ENCODE results near the gene NR2F1. TPM values are rescaled to one million over a fixed set of nuclear protein-coding genes. Genes with fewer than 3 reads are reported as not detected.

Gene NR2F1
- total RNA-seq, 2 experiments from 2014 or later: not detected

DNA sequence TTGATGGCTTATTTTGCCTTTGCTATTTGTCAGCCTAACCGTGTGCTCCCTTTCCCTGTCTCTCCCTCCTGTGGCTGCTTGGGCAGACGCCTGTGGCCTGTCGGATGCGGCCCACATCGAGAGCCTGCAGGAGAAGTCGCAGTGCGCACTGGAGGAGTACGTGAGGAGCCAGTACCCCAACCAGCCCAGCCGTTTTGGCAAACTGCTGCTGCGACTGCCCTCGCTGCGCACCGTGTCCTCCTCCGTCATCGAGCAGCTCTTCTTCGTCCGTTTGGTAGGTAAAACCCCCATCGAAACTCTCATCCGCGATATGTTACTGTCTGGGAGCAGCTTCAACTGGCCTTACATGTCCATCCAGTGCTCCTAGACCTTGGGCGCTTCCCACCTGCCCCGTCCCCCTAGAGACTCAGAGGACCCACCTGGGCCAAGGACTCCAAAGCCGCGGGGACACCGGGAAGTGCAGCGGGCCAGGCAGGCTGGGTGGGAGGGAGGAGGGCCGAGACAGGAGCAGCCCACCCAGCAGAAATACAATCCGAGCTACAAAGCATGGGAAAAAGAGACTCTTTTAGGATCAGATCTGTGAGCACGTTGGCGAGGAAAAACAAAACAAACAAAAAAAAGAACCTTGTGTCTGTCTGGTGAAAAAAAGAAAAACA is 10.6 kb downstream of the NR2F1 start:
- H3K27me3 Mint-ChIP-seq: peaks cover 82% of the 10 kb centered on the region
- DNase-seq: no peak
- no peak for ATAC-seq
- no peak overlapping the region for H3K27ac Mint-ChIP-seq
- H3K4me3 Mint-ChIP-seq: no peak overlapping the region
- H3K9me3 Mint-ChIP-seq: peaks cover 7% of the 10 kb centered on the region
- TF ChIP-seq, protein P1, sequence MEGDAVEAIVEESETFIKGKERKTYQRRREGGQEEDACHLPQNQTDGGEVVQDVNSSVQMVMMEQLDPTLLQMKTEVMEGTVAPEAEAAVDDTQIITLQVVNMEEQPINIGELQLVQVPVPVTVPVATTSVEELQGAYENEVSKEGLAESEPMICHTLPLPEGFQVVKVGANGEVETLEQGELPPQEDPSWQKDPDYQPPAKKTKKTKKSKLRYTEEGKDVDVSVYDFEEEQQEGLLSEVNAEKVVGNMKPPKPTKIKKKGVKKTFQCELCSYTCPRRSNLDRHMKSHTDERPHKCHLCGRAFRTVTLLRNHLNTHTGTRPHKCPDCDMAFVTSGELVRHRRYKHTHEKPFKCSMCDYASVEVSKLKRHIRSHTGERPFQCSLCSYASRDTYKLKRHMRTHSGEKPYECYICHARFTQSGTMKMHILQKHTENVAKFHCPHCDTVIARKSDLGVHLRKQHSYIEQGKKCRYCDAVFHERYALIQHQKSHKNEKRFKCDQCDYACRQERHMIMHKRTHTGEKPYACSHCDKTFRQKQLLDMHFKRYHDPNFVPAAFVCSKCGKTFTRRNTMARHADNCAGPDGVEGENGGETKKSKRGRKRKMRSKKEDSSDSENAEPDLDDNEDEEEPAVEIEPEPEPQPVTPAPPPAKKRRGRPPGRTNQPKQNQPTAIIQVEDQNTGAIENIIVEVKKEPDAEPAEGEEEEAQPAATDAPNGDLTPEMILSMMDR (IDR thresholded peaks at IDR 0.05): no peak
- ChIA-PET POLR2A (interaction anchor here (0.5 kb wide), 1 partner anchor 57 kb away, joined by 3 read pairs; no protein-coding TSS in a partner anchor), CTCF (no interaction called here)
- peaks cover 7% of the 10 kb centered on the region for H3K36me3 Mint-ChIP-seq (ENCODE audit: low read depth)
- intact Hi-C loops (cut with micrococcal nuclease): no loop called here
- peaks cover 15% of the 10 kb centered on the region for H3K4me1 Mint-ChIP-seq (ENCODE audit: low read depth)

DNA sequence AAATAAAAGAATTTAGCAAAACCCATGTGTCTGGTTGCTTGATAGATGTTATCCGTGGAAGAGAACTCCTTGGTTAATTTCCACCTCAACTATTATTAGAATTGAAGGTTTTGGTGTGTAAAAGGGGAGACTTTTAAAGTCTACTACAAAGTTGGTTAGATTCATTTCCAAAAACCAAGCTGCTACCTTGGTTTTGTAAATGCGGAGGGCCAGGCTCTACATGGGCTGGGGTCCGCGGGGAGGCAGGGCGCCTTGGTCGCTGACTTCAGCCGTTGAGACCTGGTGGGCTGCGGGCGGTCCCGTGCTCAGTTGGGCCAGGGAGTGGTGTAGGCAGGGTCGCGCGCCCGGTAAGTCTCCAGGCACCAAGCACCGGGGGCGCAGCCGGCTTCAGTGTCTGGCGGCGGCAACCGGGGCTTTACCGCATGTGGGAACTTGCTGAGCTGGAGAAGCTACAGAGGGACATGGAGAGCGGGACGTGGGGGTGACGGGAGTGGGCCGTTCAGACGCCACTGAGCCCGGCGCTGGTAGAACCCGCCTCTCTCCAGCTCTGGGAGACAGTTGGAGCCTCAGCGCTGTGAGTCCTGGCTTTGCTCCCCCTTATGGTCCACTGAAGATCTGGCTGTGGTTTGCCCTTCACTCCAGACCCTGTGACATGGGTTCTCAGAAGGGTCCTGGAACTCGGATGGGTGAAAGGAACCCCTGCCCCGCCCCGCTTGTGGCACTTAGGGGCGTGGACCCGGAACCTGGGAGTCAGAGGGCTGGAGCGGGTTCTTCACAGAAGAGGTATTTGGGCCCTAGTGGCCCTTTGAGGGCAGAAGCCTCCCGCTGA is 11.8 kb downstream of the NR2F1 start:
- intact Hi-C loops (cut with micrococcal nuclease): no loop called here
- POLR2A ChIA-PET: interaction anchor here (1.0 kb wide), 1 partner anchor 298 kb away, joined by 3 read pairs; no protein-coding TSS in a partner anchor
- H3K36me3 Mint-ChIP-seq (ENCODE audit: low read depth): peaks cover 5% of the 10 kb centered on the region
- H3K4me1 Mint-ChIP-seq (ENCODE audit: low read depth): peaks cover 10% of the 10 kb centered on the region
- ATAC-seq (no peak), DNase-seq (no peak)
- H3K27ac Mint-ChIP-seq: no peak overlapping the region
- no peak overlapping the region for H3K4me3 Mint-ChIP-seq
- peaks cover 4% of the 10 kb centered on the region for H3K9me3 Mint-ChIP-seq
- H3K27me3 Mint-ChIP-seq: peaks cover 70% of the 10 kb centered on the region
- TF ChIP-seq, protein P1 (IDR thresholded peaks at IDR 0.05): no peak
- CTCF ChIA-PET: interaction anchor here (1.2 to 1.5 kb wide), 4 partner anchors 8 to 206 kb away, joined by 3 to 9 read pairs (median 4); no protein-coding TSS in a partner anchor

DNA sequence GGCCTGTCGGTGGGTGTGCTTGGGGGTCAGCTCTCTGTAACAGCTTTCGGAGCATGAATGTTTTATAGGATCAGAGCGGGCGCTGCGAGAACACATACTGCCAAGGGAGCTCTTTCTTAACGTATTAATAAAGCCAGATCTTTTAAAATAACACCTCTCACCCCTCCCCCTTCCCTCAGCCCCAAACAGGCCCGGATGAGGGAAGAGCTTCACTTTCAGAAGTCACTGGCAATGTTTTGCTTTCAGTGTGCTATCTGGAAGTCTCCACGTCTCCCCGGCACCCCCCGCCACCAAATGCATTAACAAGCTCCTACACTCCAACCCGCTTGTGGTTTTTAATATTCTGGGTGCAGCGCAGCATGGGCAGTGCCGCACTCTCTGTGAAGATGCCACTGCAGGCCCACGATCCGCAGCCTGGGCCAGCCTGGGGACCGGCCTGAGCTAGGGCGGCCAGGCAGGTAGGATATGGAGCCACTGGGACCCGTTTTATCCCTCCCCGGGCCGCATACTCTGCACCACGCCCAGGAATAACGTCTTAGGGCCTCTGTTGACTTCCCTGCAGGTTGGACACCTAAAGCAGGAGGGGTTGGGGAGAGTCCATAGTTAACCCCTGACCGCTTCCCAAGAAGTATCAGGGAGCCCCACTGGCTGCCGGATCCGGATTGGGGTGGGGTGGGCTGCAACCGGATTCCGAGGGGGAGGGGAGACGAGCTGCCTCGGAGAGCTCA is 12.6 kb downstream of the NR2F1 start:
- no peak for ATAC-seq
- H3K27ac Mint-ChIP-seq: no peak overlapping the region
- H3K27me3 Mint-ChIP-seq: peaks cover 63% of the 10 kb centered on the region
- no peak overlapping the region for H3K4me3 Mint-ChIP-seq
- peaks cover 4% of the 10 kb centered on the region for H3K9me3 Mint-ChIP-seq
- intact Hi-C loops (cut with micrococcal nuclease): no loop called here
- TF ChIP-seq, protein P1 (IDR thresholded peaks at IDR 0.05): no peak
- DNase-seq: no peak
- peaks cover 10% of the 10 kb centered on the region for H3K4me1 Mint-ChIP-seq (ENCODE audit: low read depth)
- CTCF ChIA-PET: interaction anchor here (1.0 to 1.5 kb wide), 5 partner anchors 9 to 205 kb away, joined by 3 to 9 read pairs (median 4); no protein-coding TSS in a partner anchor
- H3K36me3 Mint-ChIP-seq (ENCODE audit: low read depth): peaks cover 5% of the 10 kb centered on the region
- POLR2A ChIA-PET: interaction anchor here (1.0 kb wide), 1 partner anchor 297 kb away, joined by 3 read pairs; no protein-coding TSS in a partner anchor

DNA sequence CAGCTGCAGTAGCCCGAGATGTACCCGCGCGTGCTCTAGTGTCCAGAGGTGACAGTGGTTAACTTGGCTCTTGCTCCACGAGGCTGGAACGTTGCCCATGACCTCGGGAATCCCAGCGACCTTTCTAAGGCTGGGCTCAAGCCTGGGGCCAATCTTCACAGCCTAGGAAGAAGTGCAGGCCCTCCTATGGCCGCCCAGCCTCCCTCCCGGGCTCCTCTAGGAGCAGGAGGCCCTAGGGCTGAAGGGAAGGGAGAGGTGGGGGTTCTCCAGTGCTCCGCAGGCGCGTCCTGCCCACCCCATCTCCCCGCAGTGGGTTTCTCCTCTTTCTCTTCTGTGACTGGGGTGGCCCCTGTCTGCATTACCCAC is 13.3 kb downstream of the NR2F1 start:
- Mint-ChIP-seq H3K27ac (no peak overlapping the region), H3K9me3 (peaks cover 4% of the 10 kb centered on the region), H3K4me3 (no peak overlapping the region), H3K4me1 (ENCODE audit: low read depth) (peaks cover 10% of the 10 kb centered on the region), H3K36me3 (ENCODE audit: low read depth) (peaks cover 5% of the 10 kb centered on the region), H3K27me3 (peaks cover 60% of the 10 kb centered on the region)
- ChIA-PET POLR2A (no interaction called here), CTCF (interaction anchor here (1.0 to 1.5 kb wide), 3 partner anchors 10 to 205 kb away, joined by 3 to 9 read pairs (median 6); no protein-coding TSS in a partner anchor)
- TF ChIP-seq, protein P1 (IDR thresholded peaks at IDR 0.05): no peak
- ATAC-seq: no peak
- no peak for DNase-seq
- intact Hi-C loops (cut with micrococcal nuclease): no loop called here
